ENCODE results near the gene COL4A3. TPM values are rescaled to one million over a fixed set of nuclear protein-coding genes. Genes with fewer than 3 reads are reported as not detected.

COL4A3 gene
- total RNA-seq, 1 experiment from 2014 or later = 0.15 TPM

DNA sequence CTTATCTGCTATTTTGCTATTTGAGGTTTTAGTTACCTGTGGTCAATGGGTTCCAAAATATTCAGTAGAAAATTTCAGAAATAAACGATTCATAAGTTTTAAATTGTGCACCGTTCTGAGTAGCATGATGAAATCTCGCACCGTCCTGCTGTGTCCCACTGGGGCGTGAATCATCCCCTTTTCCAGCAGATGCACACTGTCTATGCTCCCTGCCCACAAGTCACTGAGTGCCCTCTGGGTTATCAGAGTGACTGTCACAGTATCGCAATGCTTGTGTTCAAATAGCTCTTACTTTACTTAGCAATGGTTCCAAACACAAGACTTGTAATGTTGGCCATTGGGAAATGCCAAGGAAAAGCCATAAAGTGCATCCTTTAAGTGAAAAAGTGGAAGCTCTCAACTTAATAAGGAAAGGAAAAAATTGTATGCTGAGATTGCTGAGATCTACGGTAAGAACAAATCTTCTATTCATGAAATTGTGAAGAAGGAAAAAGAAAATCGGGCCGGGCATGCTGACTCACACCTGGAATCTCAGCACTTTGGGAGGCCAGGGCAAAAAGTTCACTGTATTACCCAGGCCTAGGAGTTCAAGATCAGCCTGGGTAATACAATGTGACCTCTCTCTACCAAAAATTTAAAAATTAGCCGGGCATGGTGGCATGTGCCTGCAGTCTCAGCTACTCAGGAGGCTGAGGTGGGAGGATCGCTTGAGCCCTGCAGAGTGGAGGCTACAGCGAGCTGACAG is 13.3 kb downstream of the COL4A3 start:
- no peak overlapping the region for H3K4ac ChIP-seq (ENCODE audit: low read depth, low read length)
- Mint-ChIP-seq H3K4me3 (no peak overlapping the region), H3K9me3 (no peaks in the 10 kb centered on the region), H3K36me3 (ENCODE audit: insufficient read depth in 1 of 3, low read depth in 3 of 3) (no peaks in the 10 kb centered on the region), H3K27me3 (ENCODE audit: low read depth) (no peaks in the 10 kb centered on the region), H3K27ac (no peak overlapping the region), H3K4me1 (peaks cover 15 to 21% of the 10 kb centered on the region in 2 experiments)
- H3K9ac ChIP-seq (ENCODE audit: extremely low read depth, insufficient read length, low read length) = no peak overlapping the region
- no peaks in the 10 kb centered on the region for H4K20me1 ChIP-seq (ENCODE audit: control insufficient read depth, insufficient read depth, insufficient read length)
- H4K8ac ChIP-seq (replicated peaks; ENCODE audit: insufficient read length, low read depth, low read length) = no peak overlapping the region
- H2AK5ac ChIP-seq (ENCODE audit: insufficient read length, low read length) = no peak overlapping the region
- no peak overlapping the region for H2BK5ac ChIP-seq (ENCODE audit: insufficient read length, low read length)
- no peaks in the 10 kb centered on the region for H3K27me3 ChIP-seq (ENCODE audit: insufficient read depth, low read length)
- H3K56ac ChIP-seq (ENCODE audit: insufficient read length, low read depth, low read length) = no peak overlapping the region
- H3K79me2 ChIP-seq (ENCODE audit: insufficient read depth, low read length) = no peaks in the 10 kb centered on the region
- no peak overlapping the region for H2AFZ ChIP-seq (ENCODE audit: low read length)
- no peak overlapping the region for H2BK120ac ChIP-seq (ENCODE audit: low read depth, low read length, poor library complexity, severe bottlenecking)
- H2BK20ac ChIP-seq (ENCODE audit: low read depth, low read length, poor library complexity, severe bottlenecking) = no peak overlapping the region
- no peak overlapping the region for H3K23ac ChIP-seq (ENCODE audit: insufficient read length, low read depth, low read length)
- H3T11ph ChIP-seq (ENCODE audit: low read length) = no peak overlapping the region
- H4K5ac ChIP-seq (ENCODE audit: insufficient read length, low read depth, low read length) = no peak overlapping the region
- H3K18ac ChIP-seq (ENCODE audit: insufficient read length, low read depth, low read length) = no peak overlapping the region
- no peaks in the 10 kb centered on the region for H3K9me3 ChIP-seq (ENCODE audit: control insufficient read depth, low read depth, low read length)
- H2BK12ac ChIP-seq (ENCODE audit: insufficient read length, low read depth, low read length) = no peak overlapping the region
- no peak overlapping the region for H2BK15ac ChIP-seq (ENCODE audit: low read depth, low read length)
- no peaks in the 10 kb centered on the region for H3K79me1 ChIP-seq (ENCODE audit: insufficient read depth, low read depth, low read length, poor library complexity, severe bottlenecking)
- TF ChIP-seq, protein P1, sequence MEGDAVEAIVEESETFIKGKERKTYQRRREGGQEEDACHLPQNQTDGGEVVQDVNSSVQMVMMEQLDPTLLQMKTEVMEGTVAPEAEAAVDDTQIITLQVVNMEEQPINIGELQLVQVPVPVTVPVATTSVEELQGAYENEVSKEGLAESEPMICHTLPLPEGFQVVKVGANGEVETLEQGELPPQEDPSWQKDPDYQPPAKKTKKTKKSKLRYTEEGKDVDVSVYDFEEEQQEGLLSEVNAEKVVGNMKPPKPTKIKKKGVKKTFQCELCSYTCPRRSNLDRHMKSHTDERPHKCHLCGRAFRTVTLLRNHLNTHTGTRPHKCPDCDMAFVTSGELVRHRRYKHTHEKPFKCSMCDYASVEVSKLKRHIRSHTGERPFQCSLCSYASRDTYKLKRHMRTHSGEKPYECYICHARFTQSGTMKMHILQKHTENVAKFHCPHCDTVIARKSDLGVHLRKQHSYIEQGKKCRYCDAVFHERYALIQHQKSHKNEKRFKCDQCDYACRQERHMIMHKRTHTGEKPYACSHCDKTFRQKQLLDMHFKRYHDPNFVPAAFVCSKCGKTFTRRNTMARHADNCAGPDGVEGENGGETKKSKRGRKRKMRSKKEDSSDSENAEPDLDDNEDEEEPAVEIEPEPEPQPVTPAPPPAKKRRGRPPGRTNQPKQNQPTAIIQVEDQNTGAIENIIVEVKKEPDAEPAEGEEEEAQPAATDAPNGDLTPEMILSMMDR (conservative IDR thresholded peaks at IDR 0.05) = no peak
- no peaks in the 10 kb centered on the region; the same call in 1 of the 2 replicates for H3K4me1 ChIP-seq (ENCODE audit: insufficient read depth, low read length)
- no peak overlapping the region for H3K4me2 ChIP-seq (ENCODE audit: insufficient read depth, insufficient read length, low read length)
- no peak overlapping the region for H4K91ac ChIP-seq (ENCODE audit: insufficient read length, low read depth, low read length)
- H3K27ac ChIP-seq (ENCODE audit: insufficient read length, low read depth, low read length) = no peak overlapping the region
- no CpG with 5 or more reads among the region's 12 CpGs for WGBS (ENCODE audit: extremely low coverage, insufficient read length, low lambda C conversion rate)
- H3K14ac ChIP-seq (ENCODE audit: insufficient read depth, low read length) = no peak overlapping the region
- H3K23me2 ChIP-seq (ENCODE audit: insufficient read length, low read depth, low read length, poor library complexity, severe bottlenecking) = no peaks in the 10 kb centered on the region
- DNase-seq = no peak
